Cardiac fibroblast (primary cell): Measurements from ENCODE around the gene KAZN.

ENCODE experiments used
- DNase-seq, 2 donors: peaks; one replicate each; pipeline versions ENCODE4 v3.0.0 to v3.0.0-alpha.2; 2010; ENCODE audit warnings: low read depth in 2 of 2
- H3K4me3 ChIP-seq, 2 donors: replicated peaks in 1 of 2; 1 replicate in 1 of 2; 2 replicates in 1 of 2; pipeline ENCODE4 v1.5.1; 2011; ENCODE audit warnings: low read depth in 2 of 2, low read length in 2 of 2, mild to moderate bottlenecking in 2 of 2, moderate library complexity in 1 of 2
- TF ChIP-seq, protein P1 (sequence below): IDR thresholded peaks from one replicate; pipeline ENCODE4 v1.5.1; 2011; ENCODE audit warnings: low read depth, mild to moderate bottlenecking, low read length, inconsistent platforms

The KAZN gene

DNA sequence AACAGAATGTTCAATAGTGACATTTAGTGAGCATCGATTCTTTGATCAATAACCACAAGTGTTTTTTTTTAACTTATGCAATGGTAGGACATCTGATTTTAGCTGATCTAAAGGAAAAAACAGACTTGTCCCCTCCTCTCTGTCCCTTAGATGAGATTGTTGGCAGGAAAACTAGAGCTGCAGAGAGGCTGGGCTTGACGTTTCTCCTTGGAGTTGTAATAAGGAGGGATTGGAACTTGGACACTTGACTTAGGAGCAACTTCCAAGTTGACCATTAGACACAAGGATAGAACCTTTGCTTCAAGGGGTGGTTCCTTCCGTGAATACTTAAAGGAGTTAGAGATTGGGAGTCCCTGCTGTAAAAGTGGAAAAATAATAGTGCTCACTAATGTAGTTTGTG lies 49.9 kb downstream of the KAZN start:
- H3K4me3 ChIP-seq = no peak overlapping the region
- TF ChIP-seq, protein P1, sequence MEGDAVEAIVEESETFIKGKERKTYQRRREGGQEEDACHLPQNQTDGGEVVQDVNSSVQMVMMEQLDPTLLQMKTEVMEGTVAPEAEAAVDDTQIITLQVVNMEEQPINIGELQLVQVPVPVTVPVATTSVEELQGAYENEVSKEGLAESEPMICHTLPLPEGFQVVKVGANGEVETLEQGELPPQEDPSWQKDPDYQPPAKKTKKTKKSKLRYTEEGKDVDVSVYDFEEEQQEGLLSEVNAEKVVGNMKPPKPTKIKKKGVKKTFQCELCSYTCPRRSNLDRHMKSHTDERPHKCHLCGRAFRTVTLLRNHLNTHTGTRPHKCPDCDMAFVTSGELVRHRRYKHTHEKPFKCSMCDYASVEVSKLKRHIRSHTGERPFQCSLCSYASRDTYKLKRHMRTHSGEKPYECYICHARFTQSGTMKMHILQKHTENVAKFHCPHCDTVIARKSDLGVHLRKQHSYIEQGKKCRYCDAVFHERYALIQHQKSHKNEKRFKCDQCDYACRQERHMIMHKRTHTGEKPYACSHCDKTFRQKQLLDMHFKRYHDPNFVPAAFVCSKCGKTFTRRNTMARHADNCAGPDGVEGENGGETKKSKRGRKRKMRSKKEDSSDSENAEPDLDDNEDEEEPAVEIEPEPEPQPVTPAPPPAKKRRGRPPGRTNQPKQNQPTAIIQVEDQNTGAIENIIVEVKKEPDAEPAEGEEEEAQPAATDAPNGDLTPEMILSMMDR = no peak
- no peak for DNase-seq

DNA sequence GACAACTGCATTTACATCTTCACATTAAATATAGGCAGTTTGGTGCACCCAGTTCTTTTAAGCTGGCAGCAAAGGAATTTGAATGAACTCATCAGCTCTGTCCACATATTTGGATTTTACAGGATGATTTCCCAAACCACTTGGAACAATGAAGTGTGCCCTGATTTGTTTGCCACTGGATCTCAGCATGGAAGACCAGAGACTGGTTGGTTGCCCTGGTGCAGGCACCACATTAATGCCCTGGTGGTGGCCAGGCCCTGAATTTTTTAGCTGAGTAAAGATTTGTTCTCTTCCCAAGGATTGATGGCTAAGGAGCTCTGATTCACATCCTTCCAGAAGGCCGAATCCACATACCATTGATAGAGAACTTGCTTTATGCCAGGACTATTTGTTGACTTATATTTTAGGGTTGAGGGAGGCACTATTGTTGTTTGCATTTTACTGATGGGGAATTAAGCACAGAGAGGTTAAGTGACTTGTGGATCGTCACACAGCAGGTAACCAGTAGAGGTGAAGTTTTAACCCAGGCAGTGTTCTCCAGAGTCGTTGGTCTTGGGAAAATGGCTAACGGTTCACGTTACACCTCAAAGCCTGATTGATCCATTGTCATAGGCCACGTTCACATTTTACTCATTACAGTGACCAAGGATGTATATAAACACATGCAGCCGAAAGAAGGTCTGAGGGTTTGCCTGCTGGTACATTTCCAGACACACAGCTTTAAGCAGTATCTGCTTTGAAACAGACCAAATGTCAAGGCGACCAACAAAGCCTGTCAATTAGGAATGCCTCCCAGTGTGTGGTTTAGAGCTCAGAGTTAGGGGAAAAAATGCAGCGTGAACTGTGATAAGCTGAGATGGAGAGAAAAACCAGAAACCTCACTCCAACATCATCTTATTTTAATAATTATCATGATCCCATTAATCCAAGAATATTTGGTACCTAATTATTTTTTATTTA lies 50.7 kb downstream of the KAZN start:
- peak in 1 of 2 donors; percentile 34 for DNase-seq
- TF ChIP-seq, protein P1 = no peak
- H3K4me3 ChIP-seq = no peak overlapping the region

GRCh38 chr1:14649976-14650375 lies 51.5 kb downstream of the KAZN start:
- DNase-seq = no peak
- TF ChIP-seq, protein P1 = no peak
- no peak overlapping the region for H3K4me3 ChIP-seq

- TF ChIP-seq, protein P1 = no peak
- H3K4me3 ChIP-seq = no peak overlapping the region
- DNase-seq = no peak
Observed at GRCh38 chr1:14650951-14651350, 52.5 kb downstream of the KAZN start.

GRCh38 chr1:14652840-14653239 lies 54.4 kb downstream of the KAZN start:
- no peak overlapping the region for H3K4me3 ChIP-seq
- TF ChIP-seq, protein P1 = no peak
- no peak for DNase-seq

DNA sequence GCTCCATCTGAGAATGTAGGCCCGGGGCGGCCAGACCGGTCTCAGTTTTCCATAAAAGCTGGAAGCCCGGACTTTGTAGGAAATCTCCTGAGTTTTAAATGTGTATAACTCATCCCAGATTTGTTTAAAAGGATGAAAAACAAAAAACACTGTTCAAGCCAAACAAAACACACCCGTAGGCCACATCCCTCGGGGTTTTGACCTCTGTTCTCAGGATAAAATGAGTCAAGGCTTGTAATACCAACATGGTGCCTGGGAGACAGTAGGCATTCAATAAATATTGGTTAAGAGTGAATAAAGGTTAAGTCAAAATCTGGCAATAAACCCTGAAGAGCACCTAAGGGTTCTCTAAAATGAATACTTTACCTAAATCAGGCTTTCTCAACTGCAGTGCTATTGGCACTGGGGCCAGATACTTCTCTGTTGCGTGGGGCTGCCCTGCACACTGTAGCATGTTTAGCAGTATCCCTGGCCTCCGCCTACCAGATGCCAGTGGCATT lies 55.0 kb downstream of the KAZN start:
- TF ChIP-seq, protein P1 = no peak
- H3K4me3 ChIP-seq = no peak overlapping the region
- no peak for DNase-seq
